OCI-LY7 (cell line): ENCODE measurements around the gene FOXD1. TPM values are rescaled to one million over a fixed set of nuclear protein-coding genes. Genes with fewer than 3 reads are reported as not detected.

Source experiments
- BruUV-seq: library from RNA; stranded (reverse); fragments of 400-500 nt; replicated peaks from 2 replicates; lab custom pipeline; 2021; lab: Mats Ljungman, UMichigan
- CTCF ChIA-PET: fragments of 300-600 bp; sonication (Branson Sonifier 250); formaldehyde crosslinking; loops from one replicate; lab custom pipeline; 2022; ENCODE audit warnings: antibody characterized with exemption; ENCODE audit not compliant: unreplicated experiment; lab: Charles Lee
- POLR2A ChIA-PET: fragments of 300-600 bp; sonication (Branson Sonifier 250); formaldehyde crosslinking; loops from one replicate; lab custom pipeline; 2022; ENCODE audit warnings: antibody characterized with exemption; lab: Charles Lee
- DNase-seq: peaks from one replicate; pipeline ENCODE4 v3.0.0-alpha.2; 2015; ENCODE audit warnings: low spot score
- H2AFZ ChIP-seq: fragments of 200-600 bp; sonication (generic), shearing (Covaris generic); 2 replicates; pipeline ENCODE4 v1.6.1; 2014; ENCODE audit warnings: mild to moderate bottlenecking, antibody characterized with exemption, low read length, moderate library complexity
- H3K27ac ChIP-seq: fragments of 200-600 bp; sonication (generic); 2 replicates; pipeline ENCODE4 v1.5.1; 2014; ENCODE audit warnings: mixed run types, low read depth, mild to moderate bottlenecking, moderate library complexity, low read length, inconsistent platforms; ENCODE audit not compliant: poor library complexity, severe bottlenecking
- H3K36me3 ChIP-seq: fragments of 200-600 bp; sonication (generic); 2 replicates; pipeline ENCODE4 v1.6.1; 2014; ENCODE audit warnings: mild to moderate bottlenecking, antibody characterized with exemption, low read length, moderate library complexity, mixed read lengths; ENCODE audit not compliant: insufficient read depth
- H3K4me1 ChIP-seq: fragments of 200-600 bp; sonication (generic); 2 replicates; pipeline ENCODE4 v1.5.1; 2014; ENCODE audit warnings: mild to moderate bottlenecking, low read length; ENCODE audit not compliant: insufficient read depth, poor library complexity, severe bottlenecking
- H3K4me2 ChIP-seq: fragments of 200-600 bp; sonication (generic); 2 replicates; pipeline ENCODE4 v1.6.1; 2014; ENCODE audit warnings: mild to moderate bottlenecking, low read length
- H3K4me3 ChIP-seq: fragments of 200-600 bp; sonication (generic); 2 replicates; pipeline ENCODE4 v1.5.1; 2014; ENCODE audit warnings: mild to moderate bottlenecking, low read depth, low read length; ENCODE audit not compliant: poor library complexity, severe bottlenecking
- H3K79me2 ChIP-seq: fragments of 200-600 bp; sonication (generic); 2 replicates; pipeline ENCODE4 v1.6.1; 2016; ENCODE audit warnings: low read depth, mild to moderate bottlenecking, low read length, moderate library complexity, mixed read lengths; ENCODE audit not compliant: insufficient read depth
- H3K9me2 ChIP-seq: fragments of 200-600 bp; sonication (generic); 2 replicates; pipeline ENCODE4 v1.6.1; 2016; ENCODE audit warnings: mild to moderate bottlenecking, low read length, mixed read lengths; ENCODE audit not compliant: insufficient read depth
- H3K9me3 ChIP-seq: fragments of 200-600 bp; sonication (generic); 2 replicates; pipeline ENCODE4 v1.6.1; 2014; ENCODE audit warnings: mild to moderate bottlenecking, mixed run types, low read length, mixed read lengths
- H4K20me1 ChIP-seq: fragments of 200-600 bp; sonication (generic); 2 replicates; pipeline ENCODE4 v1.6.1; 2014; ENCODE audit warnings: mild to moderate bottlenecking, antibody characterized with exemption, low read length, moderate library complexity, mixed read lengths; ENCODE audit not compliant: insufficient read depth
- EZH2phosphoT487 ChIP-seq: fragments of 200-600 bp; sonication (generic); IDR thresholded peaks from 2 replicates; pipeline ENCODE4 v1.6.1; 2018; ENCODE audit warnings: low read depth, borderline replicate concordance, mild to moderate bottlenecking, mixed run types, antibody characterized with exemption, low read length, moderate library complexity, mixed read lengths
- intact Hi-C: fragments of 100-400 bp; cut with micrococcal nuclease; formaldehyde crosslinking; loops from one replicate; pipeline ENCODE4 v1.10.0; 2022; ENCODE audit not compliant: unreplicated experiment
- total RNA-seq, 2 experiments: library from RNA; depleted of rRNA in 1 of 2; stranded (reverse); fragments of >200 nt in 1 of 2; shearing (Covaris generic) in 1 of 2; gene quantifications; 2 replicates each; pipeline ENCODE4 v1.2.3, GENCODE V29; 2014 to 2022
- TF ChIP-seq, protein P1 (sequence below): fragments of 200-600 bp; sonication (generic); conservative IDR thresholded peaks from 2 replicates; pipeline ENCODE4 v1.5.1; 2014; ENCODE audit warnings: mild to moderate bottlenecking, antibody characterized with exemption, low read length, moderate library complexity, mixed read lengths

The FOXD1 gene
- total RNA-seq, 2 experiments from 2014 or later = 1.5 to 5.6 TPM

DNA sequence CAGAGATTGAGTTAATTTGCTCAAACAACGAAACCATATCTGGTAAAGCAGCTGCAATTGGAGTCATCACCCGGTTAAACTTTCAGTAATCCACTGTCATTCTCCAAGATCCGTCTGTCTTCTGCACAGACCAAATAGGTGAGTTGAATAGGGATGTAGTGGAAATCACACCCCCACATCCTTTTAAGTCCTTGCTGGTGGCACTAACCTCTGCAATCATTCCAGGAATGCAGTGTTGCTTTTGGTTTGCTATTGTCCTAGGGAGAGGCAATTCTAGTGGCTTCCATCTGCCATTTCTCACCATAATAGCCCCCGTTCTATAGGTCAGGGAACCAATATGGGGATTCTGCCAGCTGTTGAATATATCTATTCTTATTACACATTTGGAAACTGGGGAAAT is 35.1 kb upstream of the FOXD1 start:
- intact Hi-C loops = no loop called here
- Histone ChIP-seq H4K20me1 (no peaks in the 10 kb centered on the region), H2AFZ (no peak overlapping the region), H3K9me3 (no peaks in the 10 kb centered on the region), H3K9me2 (no peaks in the 10 kb centered on the region), H3K4me2 (no peak overlapping the region), H3K27ac (no peak overlapping the region), H3K4me1 (no peaks in the 10 kb centered on the region), H3K4me3 (no peak overlapping the region), H3K79me2 (no peaks in the 10 kb centered on the region), H3K36me3 (no peaks in the 10 kb centered on the region)
- TF ChIP-seq, protein P1, sequence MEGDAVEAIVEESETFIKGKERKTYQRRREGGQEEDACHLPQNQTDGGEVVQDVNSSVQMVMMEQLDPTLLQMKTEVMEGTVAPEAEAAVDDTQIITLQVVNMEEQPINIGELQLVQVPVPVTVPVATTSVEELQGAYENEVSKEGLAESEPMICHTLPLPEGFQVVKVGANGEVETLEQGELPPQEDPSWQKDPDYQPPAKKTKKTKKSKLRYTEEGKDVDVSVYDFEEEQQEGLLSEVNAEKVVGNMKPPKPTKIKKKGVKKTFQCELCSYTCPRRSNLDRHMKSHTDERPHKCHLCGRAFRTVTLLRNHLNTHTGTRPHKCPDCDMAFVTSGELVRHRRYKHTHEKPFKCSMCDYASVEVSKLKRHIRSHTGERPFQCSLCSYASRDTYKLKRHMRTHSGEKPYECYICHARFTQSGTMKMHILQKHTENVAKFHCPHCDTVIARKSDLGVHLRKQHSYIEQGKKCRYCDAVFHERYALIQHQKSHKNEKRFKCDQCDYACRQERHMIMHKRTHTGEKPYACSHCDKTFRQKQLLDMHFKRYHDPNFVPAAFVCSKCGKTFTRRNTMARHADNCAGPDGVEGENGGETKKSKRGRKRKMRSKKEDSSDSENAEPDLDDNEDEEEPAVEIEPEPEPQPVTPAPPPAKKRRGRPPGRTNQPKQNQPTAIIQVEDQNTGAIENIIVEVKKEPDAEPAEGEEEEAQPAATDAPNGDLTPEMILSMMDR = no peak
- DNase-seq = no peak
- CTCF ChIA-PET = no interaction called here
- BruUV-seq = no TSS peak
- POLR2A ChIA-PET = no interaction called here

DNA sequence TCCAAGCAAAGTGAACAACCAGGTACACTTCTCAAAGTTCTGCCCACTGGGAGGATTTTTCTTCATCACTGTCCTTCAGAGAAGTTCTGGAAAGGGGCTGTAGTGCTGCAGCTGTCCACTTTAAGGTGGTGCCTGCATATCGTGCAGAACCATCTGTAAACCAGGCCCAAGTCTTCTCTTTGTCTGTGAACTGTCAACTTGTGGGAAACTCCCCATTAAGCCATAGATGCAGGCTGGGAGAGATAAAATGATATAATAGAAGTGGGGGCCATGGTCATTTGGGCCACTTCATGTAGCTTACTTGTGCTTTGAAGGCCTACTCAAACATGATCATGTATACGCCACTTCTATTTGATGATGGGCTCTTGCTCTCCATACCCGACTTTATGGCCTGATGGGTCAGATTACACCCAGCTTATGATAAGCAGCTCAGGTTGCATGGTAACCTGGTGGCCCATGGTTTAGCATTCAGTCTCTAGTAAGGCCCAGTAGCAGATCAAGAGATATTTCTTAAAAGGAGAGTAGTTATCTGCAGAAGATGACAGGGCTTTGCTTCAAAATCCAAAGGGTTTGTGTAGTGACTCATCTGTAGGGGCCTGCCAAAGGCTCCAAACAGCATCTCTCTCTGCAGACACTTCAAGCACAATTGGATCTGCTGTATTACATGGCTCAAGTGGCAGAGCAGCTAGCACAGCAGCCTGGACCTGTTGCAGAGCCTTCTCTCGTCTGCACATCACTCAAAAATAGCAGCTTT is 34.0 kb upstream of the FOXD1 start:
- no peak overlapping the region for H3K4me2 ChIP-seq
- H3K4me3 ChIP-seq = no peak overlapping the region
- intact Hi-C loops = no loop called here
- ChIA-PET POLR2A (no interaction called here), CTCF (no interaction called here)
- H3K27ac ChIP-seq = no peak overlapping the region
- H3K9me3 ChIP-seq = no peaks in the 10 kb centered on the region
- no peaks in the 10 kb centered on the region for H3K36me3 ChIP-seq
- no peaks in the 10 kb centered on the region for H3K79me2 ChIP-seq
- no peaks in the 10 kb centered on the region for H3K9me2 ChIP-seq
- TF ChIP-seq, protein P1 = no peak
- no peak for TF ChIP-seq EZH2phosphoT487
- DNase-seq = no peak
- no peak overlapping the region for H2AFZ ChIP-seq
- H3K4me1 ChIP-seq = no peaks in the 10 kb centered on the region
- BruUV-seq = no TSS peak
- no peaks in the 10 kb centered on the region for H4K20me1 ChIP-seq

DNA sequence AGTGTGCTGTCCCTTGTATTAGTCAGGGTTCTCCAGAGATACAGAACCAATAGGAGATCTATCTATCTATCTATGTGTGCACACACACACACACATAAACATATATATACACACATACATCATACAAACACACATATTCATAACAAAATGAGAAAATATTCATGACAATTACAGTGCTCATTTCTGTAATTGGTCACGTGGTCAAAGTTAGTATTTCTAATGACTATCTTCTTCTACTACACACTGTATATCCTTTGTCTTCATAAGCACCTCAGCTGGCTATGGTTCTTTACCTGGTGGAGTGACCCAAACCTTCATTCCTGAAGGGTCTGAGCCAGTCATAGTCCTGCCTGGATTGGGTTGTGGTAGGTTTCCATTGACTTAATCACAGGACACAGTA is 31.9 kb upstream of the FOXD1 start:
- no peak for DNase-seq
- Histone ChIP-seq H3K9me3 (no peaks in the 10 kb centered on the region), H3K9me2 (no peaks in the 10 kb centered on the region), H2AFZ (no peak overlapping the region), H3K4me2 (no peak overlapping the region), H3K4me1 (no peaks in the 10 kb centered on the region), H3K79me2 (no peaks in the 10 kb centered on the region), H3K4me3 (no peak overlapping the region), H3K36me3 (no peaks in the 10 kb centered on the region), H4K20me1 (no peaks in the 10 kb centered on the region), H3K27ac (no peak overlapping the region)
- CTCF ChIA-PET = no interaction called here
- intact Hi-C loops = no loop called here
- POLR2A ChIA-PET = interaction anchor here (0.5 to 0.7 kb wide), 2 partner anchors 87 to 1271 kb away, joined by 3 to 6 read pairs; no protein-coding TSS in a partner anchor
- TF ChIP-seq EZH2phosphoT487 = no peak
- TF ChIP-seq, protein P1 = no peak
- no TSS peak for BruUV-seq
